Measurements from ENCODE around the gene IFIT5.

Gene IFIT5

GRCh38 chr10:89426230-89426868 is 12.0 kb downstream of the IFIT5 start:
- no peak overlapping the region for H3K4me3 ChIP-seq (ENCODE audit: low read depth, low read length)
- TF ChIP-seq, protein P1, sequence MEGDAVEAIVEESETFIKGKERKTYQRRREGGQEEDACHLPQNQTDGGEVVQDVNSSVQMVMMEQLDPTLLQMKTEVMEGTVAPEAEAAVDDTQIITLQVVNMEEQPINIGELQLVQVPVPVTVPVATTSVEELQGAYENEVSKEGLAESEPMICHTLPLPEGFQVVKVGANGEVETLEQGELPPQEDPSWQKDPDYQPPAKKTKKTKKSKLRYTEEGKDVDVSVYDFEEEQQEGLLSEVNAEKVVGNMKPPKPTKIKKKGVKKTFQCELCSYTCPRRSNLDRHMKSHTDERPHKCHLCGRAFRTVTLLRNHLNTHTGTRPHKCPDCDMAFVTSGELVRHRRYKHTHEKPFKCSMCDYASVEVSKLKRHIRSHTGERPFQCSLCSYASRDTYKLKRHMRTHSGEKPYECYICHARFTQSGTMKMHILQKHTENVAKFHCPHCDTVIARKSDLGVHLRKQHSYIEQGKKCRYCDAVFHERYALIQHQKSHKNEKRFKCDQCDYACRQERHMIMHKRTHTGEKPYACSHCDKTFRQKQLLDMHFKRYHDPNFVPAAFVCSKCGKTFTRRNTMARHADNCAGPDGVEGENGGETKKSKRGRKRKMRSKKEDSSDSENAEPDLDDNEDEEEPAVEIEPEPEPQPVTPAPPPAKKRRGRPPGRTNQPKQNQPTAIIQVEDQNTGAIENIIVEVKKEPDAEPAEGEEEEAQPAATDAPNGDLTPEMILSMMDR (IDR thresholded peaks at IDR 0.05; ENCODE audit: low read depth, low read length), result peak; percentile 74
- DNase-seq (ENCODE audit: low read depth, low spot score), result peak; percentile 85
- in situ Hi-C loops (cut with HindIII; ENCODE audit: low sequenced_read_pairs), result no loop called here

GRCh38 chr10:89427629-89428028 is 13.3 kb downstream of the IFIT5 start:
- no peak overlapping the region for H3K4me3 ChIP-seq (ENCODE audit: low read depth, low read length)
- in situ Hi-C loops (cut with HindIII; ENCODE audit: low sequenced_read_pairs), result no loop called here
- TF ChIP-seq, protein P1 (IDR thresholded peaks at IDR 0.05; ENCODE audit: low read depth, low read length), result no peak
- DNase-seq (ENCODE audit: low read depth, low spot score), result peak; percentile 86

GRCh38 chr10:89428877-89429276 is 14.5 kb downstream of the IFIT5 start:
- DNase-seq (ENCODE audit: low read depth, low spot score), result no peak
- TF ChIP-seq, protein P1 (IDR thresholded peaks at IDR 0.05; ENCODE audit: low read depth, low read length), result no peak
- H3K4me3 ChIP-seq (ENCODE audit: low read depth, low read length), result no peak overlapping the region
- in situ Hi-C loops (cut with HindIII; ENCODE audit: low sequenced_read_pairs), result no loop called here

DNA sequence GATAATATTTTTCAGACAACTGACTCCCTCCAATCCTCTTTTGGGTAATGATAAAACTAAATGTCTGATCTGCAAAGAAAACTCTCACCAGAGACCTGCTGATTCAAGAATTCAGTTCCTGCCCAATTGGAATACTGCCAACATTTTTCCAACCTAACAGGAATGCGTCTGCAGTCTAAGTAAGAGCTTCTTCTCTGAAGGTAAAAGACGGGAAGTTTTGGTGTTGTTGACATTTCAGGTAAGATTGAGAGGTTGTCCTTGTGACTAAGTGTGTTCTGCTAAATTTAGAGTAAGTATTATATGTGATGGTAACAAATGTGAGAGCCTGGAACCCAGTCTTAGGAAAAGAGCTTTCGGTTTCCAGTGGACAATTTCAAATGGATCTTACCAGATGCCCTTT is 17.6 kb downstream of the IFIT5 start:
- H3K4me3 ChIP-seq (ENCODE audit: low read depth, low read length), result no peak overlapping the region
- TF ChIP-seq, protein P1 (IDR thresholded peaks at IDR 0.05; ENCODE audit: low read depth, low read length), result no peak
- in situ Hi-C loops (cut with HindIII; ENCODE audit: low sequenced_read_pairs), result no loop called here
- DNase-seq (ENCODE audit: low read depth, low spot score), result peak; percentile 81

- in situ Hi-C loops (cut with HindIII; ENCODE audit: low sequenced_read_pairs), result no loop called here
- H3K4me3 ChIP-seq (ENCODE audit: low read depth, low read length), result no peak overlapping the region
- no peak for DNase-seq (ENCODE audit: low read depth, low spot score)
- TF ChIP-seq, protein P1 (IDR thresholded peaks at IDR 0.05; ENCODE audit: low read depth, low read length), result no peak
These were observed 24.2 kb downstream of the IFIT5 start for GRCh38 chr10:89438525-89438924.

DNA sequence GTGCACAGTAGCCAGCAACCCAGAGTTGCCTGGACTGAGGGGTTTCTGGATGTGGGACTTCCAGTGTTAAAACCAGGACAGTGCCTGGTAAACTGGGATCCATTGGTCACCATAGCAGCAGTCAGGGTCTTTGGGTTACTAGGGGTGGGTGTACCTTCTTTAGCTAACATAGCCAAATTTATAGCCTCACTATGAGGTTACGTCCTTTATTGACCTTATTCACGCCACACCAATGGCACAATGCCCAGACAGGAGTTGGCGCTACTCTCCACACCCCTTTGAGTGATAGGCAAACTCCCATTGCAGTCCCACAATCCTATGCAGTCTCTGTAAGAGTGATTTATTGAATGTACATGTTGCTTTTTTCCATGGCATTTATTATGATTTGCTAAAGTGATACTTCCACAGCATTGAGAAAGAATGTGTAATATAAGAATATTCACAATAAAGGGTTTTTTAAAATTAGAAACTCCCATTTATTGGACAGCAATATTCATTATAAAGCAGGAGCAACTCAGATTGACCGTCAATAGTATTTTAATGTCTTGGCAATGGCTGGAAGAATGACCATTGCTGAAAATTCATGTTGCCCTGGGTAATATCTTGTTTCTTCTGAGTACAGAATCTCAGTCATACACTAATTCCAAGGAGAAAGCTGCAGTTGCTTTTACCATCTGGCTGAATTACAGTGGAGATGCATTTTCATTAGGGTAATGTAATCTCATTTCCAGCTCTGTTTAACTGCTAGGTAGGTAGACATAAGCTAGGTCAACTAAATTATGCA is 26.1 kb downstream of the IFIT5 start:
- no peak for DNase-seq (ENCODE audit: low read depth, low spot score)
- TF ChIP-seq, protein P1 (IDR thresholded peaks at IDR 0.05; ENCODE audit: low read depth, low read length), result no peak
- no peak overlapping the region for H3K4me3 ChIP-seq (ENCODE audit: low read depth, low read length)
- in situ Hi-C loops (cut with HindIII; ENCODE audit: low sequenced_read_pairs), result no loop called here

All from astrocyte of the spinal cord (primary cell).